ENCODE measurements around the gene S1PR1. TPM values are rescaled to one million over a fixed set of nuclear protein-coding genes. Genes with fewer than 3 reads are reported as not detected.

The S1PR1 gene
- total RNA-seq, 1 experiment from 2014 or later: 0.24 TPM

- no peak overlapping the region for H3K27ac Mint-ChIP-seq
- H2AFZ ChIP-seq (ENCODE audit: low read length): no peak overlapping the region
- H4K91ac ChIP-seq (ENCODE audit: insufficient read length, low read depth, low read length): no peak overlapping the region
Measured at GRCh38 chr1:101259744-101260148, 22.9 kb downstream of the S1PR1 start.

More at GRCh38 chr1:101259744-101260148, 22.9 kb downstream of the S1PR1 start:
- Histone ChIP-seq H3K4me1 (ENCODE audit: insufficient read depth, low read length) (no peaks in the 10 kb centered on the region), H3T11ph (ENCODE audit: low read length) (no peak overlapping the region), H3K9ac (ENCODE audit: extremely low read depth, insufficient read length, low read length) (no peak overlapping the region), H3K4ac (ENCODE audit: low read depth, low read length) (no peak overlapping the region), H3K18ac (ENCODE audit: insufficient read length, low read depth, low read length) (no peak overlapping the region), H3K4me2 (ENCODE audit: insufficient read depth, insufficient read length, low read length) (no peak overlapping the region), H4K5ac (ENCODE audit: insufficient read length, low read depth, low read length) (no peak overlapping the region), H3K14ac (ENCODE audit: insufficient read depth, low read length) (no peak overlapping the region), H3K23me2 (ENCODE audit: insufficient read length, low read depth, low read length, poor library complexity, severe bottlenecking) (no peaks in the 10 kb centered on the region), H2BK15ac (ENCODE audit: low read depth, low read length) (no peak overlapping the region), H4K8ac (replicated peaks; ENCODE audit: insufficient read length, low read depth, low read length) (no peak overlapping the region), H3K79me1 (ENCODE audit: insufficient read depth, low read depth, low read length, poor library complexity, severe bottlenecking) (no peaks in the 10 kb centered on the region), H3K23ac (ENCODE audit: insufficient read length, low read depth, low read length) (no peak overlapping the region), H3K27me3 (ENCODE audit: insufficient read depth, low read length) (no peaks in the 10 kb centered on the region), H2AK5ac (ENCODE audit: insufficient read length, low read length) (no peak overlapping the region), H3K79me2 (ENCODE audit: insufficient read depth, low read length) (no peaks in the 10 kb centered on the region), H2BK20ac (ENCODE audit: low read depth, low read length, poor library complexity, severe bottlenecking) (no peak overlapping the region), H2BK5ac (ENCODE audit: insufficient read length, low read length) (no peak overlapping the region), H2BK12ac (ENCODE audit: insufficient read length, low read depth, low read length) (no peak overlapping the region), H2BK120ac (ENCODE audit: low read depth, low read length, poor library complexity, severe bottlenecking) (no peak overlapping the region), H4K20me1 (ENCODE audit: control insufficient read depth, insufficient read depth, insufficient read length) (no peaks in the 10 kb centered on the region), H3K9me3 (ENCODE audit: control insufficient read depth, low read depth, low read length) (no peaks in the 10 kb centered on the region), H3K56ac (ENCODE audit: insufficient read length, low read depth, low read length) (no peak overlapping the region), H3K27ac (ENCODE audit: insufficient read length, low read depth, low read length) (no peak overlapping the region)
- Mint-ChIP-seq H3K27me3 (ENCODE audit: low read depth) (no peaks in the 10 kb centered on the region), H3K9me3 (no peaks in the 10 kb centered on the region), H3K4me3 (no peak overlapping the region), H3K4me1 (peaks cover 20 to 27% of the 10 kb centered on the region in 2 experiments), H3K36me3 (ENCODE audit: insufficient read depth in 1 of 3, low read depth in 3 of 3) (no peaks in the 10 kb centered on the region)
- DNase-seq: no peak
- no peak for TF ChIP-seq CTCF (conservative IDR thresholded peaks at IDR 0.05)

All from H9 (cell line).